ENCODE data around the gene STK35. TPM values are rescaled to one million over a fixed set of nuclear protein-coding genes. Genes with fewer than 3 reads are reported as not detected.

The STK35 gene
- total RNA-seq, 4 donors from 2014 or later = 24.3 to 39.6 (median 36.3) TPM

DNA sequence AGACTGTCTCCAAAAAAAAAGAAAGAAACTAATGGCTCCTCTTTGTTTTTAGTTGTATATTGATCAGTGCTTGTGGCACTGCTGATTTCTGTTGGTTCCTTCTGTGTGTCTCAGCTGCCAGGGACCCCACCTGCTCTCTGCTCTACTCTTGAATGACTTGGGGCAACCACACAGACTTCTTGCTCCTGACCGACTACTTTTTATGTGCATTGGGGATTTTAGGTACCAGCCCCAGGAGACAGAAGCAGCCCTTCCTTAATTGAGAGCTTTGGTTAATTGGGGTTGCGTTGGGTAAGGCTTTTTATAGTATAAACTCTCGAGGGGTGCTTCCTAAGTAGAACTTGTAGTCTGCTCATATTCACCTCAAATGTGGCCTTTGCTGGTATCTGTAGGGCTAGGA lies 6.9 kb downstream of the STK35 start:
- H3K4me3 ChIP-seq = no peak overlapping the region
- peaks cover 2 to 66% (median 16%) of the 10 kb centered on the region in 4 donors for H3K4me1 ChIP-seq
- no peaks in the 10 kb centered on the region for H3K27me3 ChIP-seq
- TF ChIP-seq POLR2A (IDR thresholded peaks at IDR 0.05) = no peak
- TF ChIP-seq, protein P1, sequence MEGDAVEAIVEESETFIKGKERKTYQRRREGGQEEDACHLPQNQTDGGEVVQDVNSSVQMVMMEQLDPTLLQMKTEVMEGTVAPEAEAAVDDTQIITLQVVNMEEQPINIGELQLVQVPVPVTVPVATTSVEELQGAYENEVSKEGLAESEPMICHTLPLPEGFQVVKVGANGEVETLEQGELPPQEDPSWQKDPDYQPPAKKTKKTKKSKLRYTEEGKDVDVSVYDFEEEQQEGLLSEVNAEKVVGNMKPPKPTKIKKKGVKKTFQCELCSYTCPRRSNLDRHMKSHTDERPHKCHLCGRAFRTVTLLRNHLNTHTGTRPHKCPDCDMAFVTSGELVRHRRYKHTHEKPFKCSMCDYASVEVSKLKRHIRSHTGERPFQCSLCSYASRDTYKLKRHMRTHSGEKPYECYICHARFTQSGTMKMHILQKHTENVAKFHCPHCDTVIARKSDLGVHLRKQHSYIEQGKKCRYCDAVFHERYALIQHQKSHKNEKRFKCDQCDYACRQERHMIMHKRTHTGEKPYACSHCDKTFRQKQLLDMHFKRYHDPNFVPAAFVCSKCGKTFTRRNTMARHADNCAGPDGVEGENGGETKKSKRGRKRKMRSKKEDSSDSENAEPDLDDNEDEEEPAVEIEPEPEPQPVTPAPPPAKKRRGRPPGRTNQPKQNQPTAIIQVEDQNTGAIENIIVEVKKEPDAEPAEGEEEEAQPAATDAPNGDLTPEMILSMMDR (IDR thresholded peaks at IDR 0.05) = no peak
- no peaks in the 10 kb centered on the region for H3K9me3 ChIP-seq
- peaks cover 0 to 7% (median 0%) of the 10 kb centered on the region in 3 donors for H3K36me3 ChIP-seq
- no peak for DNase-seq
- H3K27ac ChIP-seq = peak overlapping the region in 1 of 4 donors; percentile 29

DNA sequence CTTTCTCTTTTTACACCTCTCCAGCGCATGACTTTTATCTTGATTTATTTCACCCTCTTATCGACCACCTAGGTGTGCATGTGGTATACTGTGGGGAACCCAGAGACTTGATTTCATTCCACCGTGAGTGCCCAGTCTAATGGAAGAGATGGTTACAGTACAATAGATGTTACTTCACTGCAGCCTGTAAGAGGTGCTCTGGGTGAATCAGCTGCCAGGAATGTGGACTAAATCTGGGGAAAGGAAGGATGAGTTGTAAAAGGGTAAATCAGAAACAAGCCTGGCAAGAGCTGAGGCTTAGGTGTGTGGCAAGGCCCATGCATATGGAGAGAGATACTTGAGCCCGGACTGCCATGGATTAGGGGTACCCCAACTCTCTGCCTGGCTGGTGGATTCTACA lies 7.4 kb downstream of the STK35 start:
- no peaks in the 10 kb centered on the region for H3K27me3 ChIP-seq
- peak overlapping the region in 3 of 4 donors; percentile 2 to 42 (median 29) for H3K27ac ChIP-seq
- H3K4me1 ChIP-seq = peaks cover 2 to 64% (median 12%) of the 10 kb centered on the region in 4 donors
- TF ChIP-seq, protein P1 (IDR thresholded peaks at IDR 0.05) = no peak
- no peak for TF ChIP-seq POLR2A (IDR thresholded peaks at IDR 0.05)
- DNase-seq = no peak
- H3K36me3 ChIP-seq = peaks cover 0 to 7% (median 0%) of the 10 kb centered on the region in 3 donors
- H3K4me3 ChIP-seq = no peak overlapping the region
- H3K9me3 ChIP-seq = no peaks in the 10 kb centered on the region

DNA sequence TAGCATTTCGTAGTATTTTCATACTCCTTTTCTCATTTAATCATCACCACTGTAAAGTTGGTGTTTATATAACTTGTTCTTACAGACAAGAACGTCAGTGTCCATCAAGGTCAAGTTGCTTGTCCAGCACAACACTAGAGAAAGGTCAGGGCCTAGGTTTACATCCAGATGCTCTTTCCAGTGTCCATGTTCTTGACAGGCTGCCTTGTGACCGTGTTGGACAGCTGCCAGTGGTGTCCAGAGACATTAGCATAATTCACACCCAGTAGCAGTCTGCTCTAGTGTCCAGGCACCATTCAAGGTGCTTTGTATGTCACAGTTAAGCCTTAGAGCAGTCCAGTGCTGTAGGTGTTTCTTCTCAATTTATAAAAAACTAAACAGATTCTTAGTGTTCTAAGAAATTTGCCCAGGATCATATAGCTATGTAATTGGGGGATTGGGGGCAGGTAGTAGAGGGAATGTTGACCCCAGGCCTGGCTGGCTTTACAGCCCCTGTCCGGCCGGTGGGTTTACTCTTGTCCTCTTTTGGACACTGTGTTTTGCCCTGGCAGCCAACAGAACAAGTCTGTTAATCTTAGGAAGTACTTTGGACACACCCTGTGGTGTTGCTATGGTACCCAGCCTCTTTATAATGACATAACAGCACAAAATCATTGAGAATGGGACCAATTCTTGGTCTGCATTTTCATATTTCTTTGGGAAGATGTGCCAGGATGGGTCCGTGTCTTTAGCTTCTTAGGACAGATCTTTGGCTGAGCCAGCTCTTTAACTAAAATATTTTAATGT lies 8.0 kb downstream of the STK35 start:
- TF ChIP-seq POLR2A (IDR thresholded peaks at IDR 0.05) = no peak
- TF ChIP-seq, protein P1 (IDR thresholded peaks at IDR 0.05) = no peak
- Histone ChIP-seq H3K27ac (peak overlapping the region in 3 of 4 donors; percentile 2 to 42 (median 29)), H3K36me3 (peaks cover 0 to 7% (median 0%) of the 10 kb centered on the region in 3 donors), H3K4me1 (peaks cover 2 to 64% (median 7%) of the 10 kb centered on the region in 4 donors), H3K4me3 (no peak overlapping the region), H3K27me3 (no peaks in the 10 kb centered on the region), H3K9me3 (no peaks in the 10 kb centered on the region)
- peak in 1 of 3 donors; percentile 60 for DNase-seq

DNA sequence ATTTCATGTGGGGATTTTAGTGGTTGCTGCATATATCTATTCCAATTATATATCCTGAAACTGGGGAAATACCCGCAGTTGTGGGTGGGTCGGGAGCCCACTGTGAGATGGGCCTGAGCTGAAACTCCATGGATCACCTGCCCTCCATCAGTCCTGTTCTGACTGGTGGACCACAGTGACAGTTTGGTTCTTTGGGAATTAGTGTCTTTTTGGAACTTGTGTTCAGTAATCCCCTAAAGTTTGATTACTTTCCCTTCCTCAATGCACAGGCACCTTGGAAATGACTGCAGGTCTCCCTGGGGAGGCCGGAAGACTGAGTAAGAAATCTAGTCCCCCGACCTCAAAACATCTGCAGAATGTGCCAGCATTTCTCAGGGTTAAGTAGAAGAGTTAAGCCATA lies 11.3 kb downstream of the STK35 start:
- no peak for DNase-seq
- Histone ChIP-seq H3K27ac (no peak overlapping the region), H3K9me3 (no peaks in the 10 kb centered on the region), H3K36me3 (peaks cover 0 to 14% (median 0%) of the 10 kb centered on the region in 3 donors), H3K27me3 (no peaks in the 10 kb centered on the region), H3K4me1 (peaks cover 0 to 49% (median 6%) of the 10 kb centered on the region in 4 donors), H3K4me3 (no peak overlapping the region)
- TF ChIP-seq, protein P1 (IDR thresholded peaks at IDR 0.05) = no peak
- TF ChIP-seq POLR2A (IDR thresholded peaks at IDR 0.05) = no peak

DNA sequence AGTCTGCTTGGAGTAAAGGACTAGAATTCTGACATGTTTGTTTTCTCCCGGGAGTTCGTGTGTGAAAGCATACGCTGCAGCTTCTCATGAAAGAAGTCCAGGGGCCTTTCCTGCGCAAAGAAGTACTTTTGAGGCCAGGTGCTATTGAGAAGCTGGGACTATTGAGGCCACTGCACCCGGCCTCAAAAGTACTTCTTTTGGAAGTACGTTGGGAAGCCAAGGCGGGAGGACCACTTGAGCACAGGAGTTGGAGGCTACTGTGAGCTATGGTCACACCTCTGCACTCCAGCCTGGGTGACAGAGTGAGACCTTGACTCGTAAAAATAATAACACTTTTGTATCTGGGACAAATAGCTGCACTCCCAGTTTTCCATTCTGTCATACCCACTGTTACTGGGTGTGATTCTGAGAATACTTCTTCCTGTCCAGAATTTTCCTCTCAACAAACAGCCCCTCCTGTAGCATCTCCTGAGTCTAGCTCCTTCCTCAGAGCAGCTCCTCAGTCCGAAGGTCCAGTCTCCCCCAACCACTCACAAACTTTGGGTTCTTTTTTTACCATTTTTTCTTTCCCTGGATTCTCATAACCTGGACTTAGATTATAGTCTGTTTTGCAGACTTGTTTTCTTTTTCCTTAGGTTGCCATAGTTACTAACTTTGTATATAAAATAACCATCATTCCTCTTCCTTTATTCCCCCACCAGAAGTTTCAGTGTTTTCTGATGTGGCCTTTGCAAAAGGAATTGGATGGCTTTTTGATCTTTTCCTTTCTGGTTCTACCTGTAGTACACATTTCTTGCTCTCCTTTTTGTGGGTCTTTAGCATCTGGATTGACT lies 12.7 kb downstream of the STK35 start:
- no peaks in the 10 kb centered on the region for H3K9me3 ChIP-seq
- H3K27ac ChIP-seq = peak overlapping the region in 2 of 4 donors; percentile 1 to 63
- DNase-seq = no peak
- no peak for TF ChIP-seq POLR2A (IDR thresholded peaks at IDR 0.05)
- TF ChIP-seq, protein P1 (IDR thresholded peaks at IDR 0.05) = no peak
- peaks cover 0 to 20% (median 0%) of the 10 kb centered on the region in 3 donors for H3K36me3 ChIP-seq
- H3K4me1 ChIP-seq = peaks cover 0 to 37% (median 4%) of the 10 kb centered on the region in 4 donors
- H3K4me3 ChIP-seq = no peak overlapping the region
- H3K27me3 ChIP-seq = no peaks in the 10 kb centered on the region

All from Peyer's patch (tissue), 4 donors.